Measurements from ENCODE around the gene NOP14.

Gene NOP14

GRCh38 chr4:2943364-2944090 lies 19.7 kb downstream of the NOP14 start:
- TF ChIP-seq CTCF (IDR thresholded peaks at IDR 0.05) (no peak), ZFX (IDR thresholded peaks at IDR 0.05; ENCODE audit: borderline replicate concordance) (no peak)
- no peak overlapping the region for H3K27ac ChIP-seq

GRCh38 chr4:2942532-2943363 lies 20.5 kb downstream of the NOP14 start:
- no peak for TF ChIP-seq CTCF (IDR thresholded peaks at IDR 0.05)
- TF ChIP-seq ZFX (IDR thresholded peaks at IDR 0.05; ENCODE audit: borderline replicate concordance) = no peak
- no peak overlapping the region for H3K27ac ChIP-seq

GRCh38 chr4:2942037-2942531 lies 21.1 kb downstream of the NOP14 start:
- no peak overlapping the region for H3K27ac ChIP-seq
- no peak for TF ChIP-seq ZFX (IDR thresholded peaks at IDR 0.05; ENCODE audit: borderline replicate concordance)
- no peak for TF ChIP-seq CTCF (IDR thresholded peaks at IDR 0.05)

- H3K27ac ChIP-seq = no peak overlapping the region
- TF ChIP-seq CTCF (IDR thresholded peaks at IDR 0.05) = no peak
Observed at GRCh38 chr4:2941138-2942036, 21.8 kb downstream of the NOP14 start.

GRCh38 chr4:2940267-2941137 lies 22.7 kb downstream of the NOP14 start:
- TF ChIP-seq ZFX (IDR thresholded peaks at IDR 0.05; ENCODE audit: borderline replicate concordance) (no peak), CTCF (IDR thresholded peaks at IDR 0.05) (no peak)
- H3K27ac ChIP-seq = no peak overlapping the region

Measured in 22Rv1 (cell line).